K562 (cell line): Measurements from ENCODE around the gene ELSPBP1. TPM values are rescaled to one million over a fixed set of nuclear protein-coding genes. Genes with fewer than 3 reads are reported as not detected.

Source experiments
- ATAC-seq: fragments of 200-7000 bp; cut with Tn5 transposase; 3 replicates; pipeline ENCODE4 v1.9.1; 2020; ENCODE audit warnings: moderate library complexity
- BruUV-seq: library from RNA; stranded (reverse); fragments of 400-500 nt; replicated peaks from 2 replicates; lab custom pipeline; 2021; lab: Mats Ljungman, UMichigan
- CTCF ChIA-PET: fragments of 300-600 bp; formaldehyde crosslinking; extraction: SDS; loops from one replicate; lab custom pipeline; 2021; ENCODE audit warnings: low intra/inter-chr PET ratio; lab: Yijun Ruan, JAX
- POLR2A ChIA-PET: fragments of 300-600, 350-650 bp; sonication (Branson Sonifier 250); formaldehyde crosslinking; extraction: SDS; loops from one replicate; lab custom pipeline; 2021; ENCODE audit warnings: antibody characterized with exemption, inconsistent platforms; lab: Yijun Ruan, JAX
- DNase-seq, 4 experiments: peaks; one replicate each; pipeline versions ENCODE4 v3.0.0 to v3.0.0-alpha.2; 2011 to 2018; ENCODE audit warnings: low spot score in 3 of 4, mixed read lengths in 3 of 4; ENCODE audit errors: extremely low read depth in 1 of 4
- FAIRE-seq: peaks from 2 replicates; lab custom pipeline; 2011; peaks lifted over from hg19 to GRCh38; lab: Jason Lieb, UNC
- H2AFZ ChIP-seq: 2 replicates; pipeline ENCODE4 v1.6.0; 2011; ENCODE audit warnings: low read depth, low read length, control low read depth, inconsistent platforms
- H3K27ac ChIP-seq: fragments of 200-600 bp; 3 replicates; pipeline ENCODE4 v1.8.0; 2011; ENCODE audit warnings: low read depth, mild to moderate bottlenecking, control low read depth, inconsistent platforms, low read length, moderate library complexity, mixed read lengths; ENCODE audit errors: extremely low read depth
- H3K27me3 ChIP-seq, 2 experiments: fragments of 300-600 bp in 1 of 2; 2 replicates in 1 of 2; 3 replicates in 1 of 2; pipeline versions ENCODE4 v1.6.0 to v1.8.0; 2011; ENCODE audit warnings: inconsistent platforms in 2 of 2, low read length in 2 of 2, mild to moderate bottlenecking in 1 of 2, mixed read lengths in 1 of 2, moderate library complexity in 1 of 2; ENCODE audit not compliant: control insufficient read depth in 2 of 2, insufficient read depth in 2 of 2
- H3K36me3 ChIP-seq: fragments of 300-600 bp; 3 replicates; pipeline ENCODE4 v1.8.0; 2011; ENCODE audit warnings: mild to moderate bottlenecking, low read length, inconsistent platforms; ENCODE audit not compliant: control insufficient read depth, insufficient read depth
- H3K4me1 ChIP-seq, 2 experiments: fragments of 200-600 bp in 1 of 2; replicated peaks in 1 of 2; 2 replicates in 1 of 2; 3 replicates in 1 of 2; pipeline versions ENCODE4 v1.5.1 to v1.8.0; 2011; ENCODE audit warnings: inconsistent platforms in 2 of 2, low read length in 2 of 2, mild to moderate bottlenecking in 1 of 2, mixed read lengths in 1 of 2, moderate library complexity in 1 of 2; ENCODE audit not compliant: control insufficient read depth in 2 of 2, insufficient read depth in 2 of 2
- H3K4me2 ChIP-seq: 2 replicates; pipeline ENCODE4 v1.6.1; 2011; ENCODE audit warnings: low read length, control low read depth, inconsistent platforms, mixed read lengths; ENCODE audit not compliant: insufficient read depth
- H3K4me3 ChIP-seq: fragments of 200-600 bp; sonication (generic), shearing (Covaris generic); 2 replicates; pipeline ENCODE4 v1.5.1; 2016; ENCODE audit warnings: control low read depth, inconsistent platforms
- H3K79me2 ChIP-seq: fragments of 200-600 bp; 3 replicates; pipeline ENCODE4 v1.8.0; 2011; ENCODE audit warnings: low read length, inconsistent platforms; ENCODE audit not compliant: control insufficient read depth, insufficient read depth
- H3K9ac ChIP-seq, 2 experiments: 2 replicates each; pipeline versions ENCODE4 v1.6.0 to v1.6.1; 2011; ENCODE audit warnings: low read depth in 2 of 2, low read length in 2 of 2, control low read depth in 1 of 2, inconsistent platforms in 1 of 2, mild to moderate bottlenecking in 1 of 2, mixed read lengths in 1 of 2; ENCODE audit not compliant: insufficient read depth in 1 of 2
- H3K9me1 ChIP-seq: one replicate; pipeline ENCODE4 v1.6.0; 2011; ENCODE audit warnings: inconsistent platforms, mild to moderate bottlenecking, low read length, moderate library complexity; ENCODE audit not compliant: control insufficient read depth, insufficient read depth
- H3K9me3 ChIP-seq: replicated peaks from 2 replicates; pipeline ENCODE4 v1.5.1; 2011; ENCODE audit warnings: low read depth, low read length, inconsistent platforms; ENCODE audit not compliant: control insufficient read depth, insufficient read depth
- H4K20me1 ChIP-seq: replicated peaks from 2 replicates; pipeline ENCODE4 v1.6.1; 2011; ENCODE audit warnings: low read length, inconsistent platforms, mixed read lengths; ENCODE audit not compliant: control insufficient read depth, insufficient read depth
- ADNP ChIP-seq: fragments of 200-800 bp; sonication (Bioruptor generic); IDR thresholded peaks from 2 replicates; pipeline ENCODE4 v1.6.1; 2016; ENCODE audit warnings: missing genetic modification characterization, missing compliant biosample characterization
- CC2D1A ChIP-seq: fragments of 450-650 bp; IDR thresholded peaks from 2 replicates; pipeline ENCODE4 v1.6.1; 2017; ENCODE audit warnings: mild to moderate bottlenecking
- EGR1 ChIP-seq: fragments of 450-650 bp; conservative IDR thresholded peaks from 2 replicates; pipeline ENCODE4 v1.6.1; 2017; ENCODE audit warnings: mild to moderate bottlenecking
- HNRNPUL1 ChIP-seq: fragments of 200-400 bp; formaldehyde crosslinking; IDR thresholded peaks from 2 replicates; pipeline ENCODE4 v1.6.1; 2017; ENCODE audit warnings: low read length
- YY1 ChIP-seq, 3 experiments: IDR thresholded peaks; 2 replicates each; pipeline ENCODE4 v1.6.1; 2011; ENCODE audit warnings: low read length in 2 of 3, mild to moderate bottlenecking in 2 of 3, moderate library complexity in 2 of 3, borderline replicate concordance in 1 of 3, control low read depth in 1 of 3, low read depth in 1 of 3; ENCODE audit not compliant: insufficient read depth in 3 of 3, insufficient replicate concordance in 2 of 3, control insufficient read depth in 1 of 3, insufficient read length in 1 of 3; ENCODE audit errors: extremely low read depth in 1 of 3
- ZNF146 ChIP-seq: IDR thresholded peaks from one replicate; pipeline ENCODE4 v1.6.1; 2018; ENCODE audit warnings: missing compliant biosample characterization; ENCODE audit not compliant: unreplicated experiment
- ZNF830 ChIP-seq: fragments of 250-450 bp; sonication (Bioruptor Pico); IDR thresholded peaks from 2 replicates; pipeline ENCODE4 v1.5.0; 2021; ENCODE audit warnings: mild to moderate bottlenecking
- WGBS: fragments of 100-300 bp; shearing (Covaris generic); methylation state at CpG from one replicate; pipeline ENCODE4 v1.1.6; 2016; ENCODE audit warnings: low coverage, mixed read lengths; ENCODE audit not compliant: insufficient coverage; ENCODE audit errors: missing lambda C conversion rate; 5-methylcytosine and 5-hydroxymethylcytosine counted together
- in situ Hi-C: fragments of 300-500 bp; cut with MboI; formaldehyde crosslinking; loops from 4 replicates; pipeline ENCODE4 v1.15.0; 2018; ENCODE audit warnings: inconsistent platforms, mixed read lengths
- intact Hi-C: fragments of 100-400 bp; cut with micrococcal nuclease; formaldehyde crosslinking; loops from 2 replicates; pipeline ENCODE4 v1.14.2; 2022
- polyA plus RNA-seq, 8 experiments: library from polyadenylated mRNA; depleted of rRNA in 4 of 8; stranded (reverse) in 5 of 8; unstranded in 3 of 8; fragments of >200 nt; fragmentation: Nextera tagmentation in 2 of 8; fragmentation: Illumina TruSeq in 1 of 8; extraction: Ambion mirVana in 2 of 8; extraction: Trizol in 1 of 8; gene quantifications; 2 replicates each; pipeline versions ENCODE4 v1.2.1 to v1.2.3, GENCODE V29; 2011 to 2014; ENCODE audit warnings: inconsistent platforms in 1 of 8, missing spikeins in 1 of 8
- total RNA-seq, 7 experiments: library from RNA; depleted of rRNA in 6 of 7; stranded (reverse); fragments of >200 nt in 6 of 7; fragmentation: Illumina TruSeq in 2 of 7; extraction: Trizol in 2 of 7; gene quantifications; 2 replicates each; pipeline versions ENCODE4 v1.2.1 to v1.2.3, GENCODE V29; 2011 to 2021; ENCODE audit warnings: low replicate concordance in 1 of 7

The ELSPBP1 gene
- total and polyA plus RNA-seq, 9 of the 15 experiments (the other 6 are each of a cell fraction or from before 2014, with no cell fraction given), result not detected

DNA sequence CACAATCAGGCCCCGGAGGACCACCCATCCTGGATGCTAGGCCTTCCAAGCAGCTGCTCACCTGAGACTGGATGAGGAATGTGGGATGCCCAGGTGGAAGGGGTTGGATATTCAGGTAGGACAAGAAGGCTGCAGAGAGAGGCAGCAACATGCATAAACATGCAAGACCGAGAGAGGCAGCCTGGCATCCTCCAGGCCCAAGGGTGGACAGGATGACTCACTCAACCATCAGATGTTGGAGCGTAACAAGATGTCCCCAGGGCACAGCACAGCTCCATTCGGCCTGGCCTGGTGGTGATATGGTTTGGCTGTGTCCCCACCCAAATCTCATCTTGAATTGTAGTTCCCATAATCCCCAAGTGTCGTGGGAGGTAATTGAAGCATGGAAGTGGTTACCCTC is 59.4 kb downstream of the ELSPBP1 start:
- H3K36me3 ChIP-seq, result no peaks in the 10 kb centered on the region
- no peak overlapping the region for H3K4me2 ChIP-seq
- H3K27ac ChIP-seq, result no peak overlapping the region
- BruUV-seq, result no TSS peak
- ChIA-PET POLR2A (interaction anchor here (0.6 kb wide), 1 partner anchor 56 kb away, joined by 3 read pairs; the partner anchor contains the start of gene PLA2G4C), CTCF (no interaction called here)
- no peaks in the 10 kb centered on the region; a peak in 1 of 5 replicates for H3K4me1 ChIP-seq
- in situ Hi-C loops, result no loop called here
- intact Hi-C loops, result no loop called here
- no peak overlapping the region for H2AFZ ChIP-seq
- DNase-seq, result no peak
- FAIRE-seq, result no peak
- TF ChIP-seq ZNF146 (CRISPR knock-in tag), result no peak
- TF ChIP-seq CC2D1A, result 0 out of 2 replicates have a peak, but pooled peaks have one; percentile 27
- H3K9ac ChIP-seq, result no peak overlapping the region
- 5% methylated on average over 5 of the region's 5 CpGs for WGBS
- H3K9me1 ChIP-seq, result no peaks in the 10 kb centered on the region
- no peak overlapping the region for H3K4me3 ChIP-seq
- no peaks in the 10 kb centered on the region for H3K9me3 ChIP-seq
- no peaks in the 10 kb centered on the region for H4K20me1 ChIP-seq
- no peaks in the 10 kb centered on the region for H3K79me2 ChIP-seq
- H3K27me3 ChIP-seq, result peaks cover 4 to 43% of the 10 kb centered on the region in 2 experiments
- no peak for ATAC-seq

DNA sequence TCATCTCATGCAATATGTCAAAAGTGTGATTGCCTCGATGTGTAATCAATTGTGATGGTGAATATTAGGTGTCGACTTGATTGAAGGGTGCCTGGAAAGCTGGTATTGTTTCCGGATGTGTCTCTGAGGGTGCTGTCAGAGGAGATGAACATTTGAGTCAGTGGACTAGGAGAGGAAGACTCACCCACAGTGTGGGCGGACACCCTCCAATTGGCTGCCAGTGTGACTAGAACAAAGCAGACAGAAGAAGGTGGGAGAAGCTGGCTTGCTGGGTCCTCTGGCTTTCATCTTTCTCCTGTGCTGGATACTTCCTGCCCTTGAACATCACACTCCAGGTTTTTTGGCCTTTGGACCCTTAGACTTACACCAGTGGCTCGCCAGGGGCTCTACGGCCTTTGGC is 64.9 kb downstream of the ELSPBP1 start:
- in situ Hi-C loops, result no loop called here
- FAIRE-seq, result no peak
- no peak for DNase-seq
- peaks cover 12 to 62% of the 10 kb centered on the region in 2 experiments for H3K27me3 ChIP-seq
- no peak overlapping the region for H3K27ac ChIP-seq
- H3K4me1 ChIP-seq, result no peaks in the 10 kb centered on the region; a peak in 1 of 5 replicates
- no peak for ATAC-seq
- TF ChIP-seq ZNF830 (CRISPR knock-in tag), result no peak
- no peak for TF ChIP-seq YY1 (IDR thresholded peaks at IDR 0.05; ENCODE audit: borderline replicate concordance in 1 of 3, control insufficient read depth in 1 of 3, extremely low read depth in 1 of 3, insufficient read depth in 3 of 3, insufficient read length in 1 of 3, insufficient replicate concordance in 2 of 3, low read depth in 1 of 3, low read length in 2 of 3)
- TF ChIP-seq EGR1, result peak; percentile 42
- no peak for TF ChIP-seq ADNP (tag)
- TF ChIP-seq HNRNPUL1, result no peak
- TF ChIP-seq, all 486 proteins: peak for 1
- Histone ChIP-seq H3K9me3 (no peaks in the 10 kb centered on the region), H3K4me3 (no peak overlapping the region), H3K79me2 (no peaks in the 10 kb centered on the region), H3K9me1 (no peaks in the 10 kb centered on the region), H2AFZ (no peak overlapping the region), H4K20me1 (no peaks in the 10 kb centered on the region), H3K9ac (no peak overlapping the region), H3K4me2 (no peak overlapping the region), H3K36me3 (no peaks in the 10 kb centered on the region)
- 3% methylated on average over 5 of the region's 6 CpGs for WGBS
- POLR2A ChIA-PET, result no interaction called here
- intact Hi-C loops, result no loop called here
- no TSS peak for BruUV-seq
- CTCF ChIA-PET, result no interaction called here
